ENCODE results near the gene ST7L. TPM values are rescaled to one million over a fixed set of nuclear protein-coding genes. Genes with fewer than 3 reads are reported as not detected.

ST7L gene
- total RNA-seq, 1 experiment from 2014 or later: 22.1 TPM

DNA sequence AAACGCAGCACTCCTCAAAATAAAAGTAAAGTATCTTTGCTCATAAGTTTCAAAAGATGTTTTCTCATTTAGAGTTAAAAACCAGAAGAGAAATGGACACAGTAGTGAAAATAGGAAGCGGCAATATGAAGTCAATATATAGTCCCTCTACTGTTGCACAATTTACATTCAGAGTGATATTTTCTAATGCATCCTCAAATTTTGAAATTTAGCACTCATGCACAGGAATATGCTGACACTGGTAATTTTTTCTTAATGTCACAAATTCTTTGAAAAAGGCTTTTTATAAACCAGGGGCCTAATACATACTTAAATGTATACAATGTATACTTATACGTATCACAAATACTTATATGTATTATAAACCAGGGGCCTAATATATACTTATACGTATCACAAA, 19.5 kb downstream of the ST7L start:
- intact Hi-C loops (cut with micrococcal nuclease; ENCODE audit: unreplicated experiment): no loop called here

DNA sequence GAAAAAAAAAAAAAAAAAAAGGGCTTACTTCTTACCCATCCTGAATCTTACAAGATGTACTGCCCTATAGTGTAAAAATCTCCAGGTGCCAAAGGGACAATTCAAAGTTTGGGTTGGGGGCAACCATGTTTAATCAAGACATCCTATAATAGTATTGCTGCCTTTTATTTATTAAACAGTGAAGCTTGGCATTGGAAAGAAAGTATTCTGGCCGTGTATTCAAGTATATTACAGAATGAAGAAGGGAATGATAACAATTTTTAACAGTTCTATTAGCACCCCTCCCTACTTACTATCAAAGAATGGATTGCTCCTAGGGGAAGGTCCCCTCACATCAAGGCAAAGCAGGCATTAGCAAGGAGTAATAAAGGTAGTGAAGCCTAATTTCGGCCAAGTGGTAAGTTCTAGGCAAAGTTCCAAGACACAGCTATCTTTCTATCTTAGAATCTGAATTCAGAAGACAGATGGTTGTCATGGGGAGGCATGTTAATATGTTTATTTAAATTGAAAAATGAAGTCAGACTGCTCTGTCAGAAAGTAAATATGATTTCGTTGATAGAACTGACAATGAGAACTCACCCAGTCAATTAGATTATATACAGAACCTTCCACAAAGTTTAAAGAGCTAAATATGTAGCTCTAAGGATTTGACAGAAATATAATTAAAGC, 24.6 kb downstream of the ST7L start:
- H3K36me3 ChIP-seq (ENCODE audit: low read depth): peaks cover 29% of the 10 kb centered on the region
- BruUV-seq (replicated peaks): no TSS peak
- POLR2A ChIA-PET (ENCODE audit: unreplicated experiment): no interaction called here

More for the DNA sequence above, 19.5 kb downstream of the ST7L start:
- Histone ChIP-seq H3K9me3 (ENCODE audit: insufficient read depth, low read depth) (no peaks in the 10 kb centered on the region), H3K79me2 (ENCODE audit: low read depth) (no peaks in the 10 kb centered on the region), H3K4me2 (no peak overlapping the region), H3K27ac (no peak overlapping the region), H3K4me1 (replicated peaks; ENCODE audit: insufficient read depth) (no peaks in the 10 kb centered on the region), H2AFZ (no peak overlapping the region), H3K27me3 (ENCODE audit: insufficient read depth, low read depth) (no peaks in the 10 kb centered on the region), H3F3A (ENCODE audit: insufficient read depth, low read depth) (no peaks in the 10 kb centered on the region), H4K20me1 (ENCODE audit: insufficient read depth) (no peaks in the 10 kb centered on the region), H3K9me2 (ENCODE audit: insufficient read depth) (no peaks in the 10 kb centered on the region), H3K4me3 (no peak overlapping the region), H3K36me3 (ENCODE audit: low read depth) (peaks cover 9% of the 10 kb centered on the region; the same call in 1 of the 2 replicates)
- DNase-seq: no peak
- BruUV-seq (replicated peaks): no TSS peak
- ChIA-PET CTCF (no interaction called here), POLR2A (ENCODE audit: unreplicated experiment) (no interaction called here)
- TF ChIP-seq, protein P1, sequence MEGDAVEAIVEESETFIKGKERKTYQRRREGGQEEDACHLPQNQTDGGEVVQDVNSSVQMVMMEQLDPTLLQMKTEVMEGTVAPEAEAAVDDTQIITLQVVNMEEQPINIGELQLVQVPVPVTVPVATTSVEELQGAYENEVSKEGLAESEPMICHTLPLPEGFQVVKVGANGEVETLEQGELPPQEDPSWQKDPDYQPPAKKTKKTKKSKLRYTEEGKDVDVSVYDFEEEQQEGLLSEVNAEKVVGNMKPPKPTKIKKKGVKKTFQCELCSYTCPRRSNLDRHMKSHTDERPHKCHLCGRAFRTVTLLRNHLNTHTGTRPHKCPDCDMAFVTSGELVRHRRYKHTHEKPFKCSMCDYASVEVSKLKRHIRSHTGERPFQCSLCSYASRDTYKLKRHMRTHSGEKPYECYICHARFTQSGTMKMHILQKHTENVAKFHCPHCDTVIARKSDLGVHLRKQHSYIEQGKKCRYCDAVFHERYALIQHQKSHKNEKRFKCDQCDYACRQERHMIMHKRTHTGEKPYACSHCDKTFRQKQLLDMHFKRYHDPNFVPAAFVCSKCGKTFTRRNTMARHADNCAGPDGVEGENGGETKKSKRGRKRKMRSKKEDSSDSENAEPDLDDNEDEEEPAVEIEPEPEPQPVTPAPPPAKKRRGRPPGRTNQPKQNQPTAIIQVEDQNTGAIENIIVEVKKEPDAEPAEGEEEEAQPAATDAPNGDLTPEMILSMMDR (conservative IDR thresholded peaks at IDR 0.05): no peak
- TF ChIP-seq EZH2 (IDR thresholded peaks at IDR 0.05; ENCODE audit: low read depth): no peak

DNA sequence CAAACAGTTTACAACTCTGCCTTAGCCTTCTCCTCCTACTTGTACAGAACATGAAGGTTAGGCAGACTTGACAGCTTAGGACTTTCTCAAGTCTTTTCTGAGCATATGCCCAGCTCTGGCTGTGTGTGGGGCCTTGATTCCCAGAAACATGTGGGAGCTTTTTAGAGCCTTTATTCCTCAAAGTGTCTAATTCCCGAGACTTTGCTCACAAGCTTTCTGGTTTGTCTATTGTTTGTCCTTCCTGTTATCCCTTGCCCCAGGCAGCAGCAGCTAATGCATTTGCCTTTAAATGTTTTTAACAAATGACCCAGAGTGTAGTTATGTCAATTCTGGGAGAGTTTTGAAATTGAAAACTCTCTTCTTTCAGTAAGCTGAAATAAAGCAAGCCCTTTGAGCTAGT, 29.2 kb downstream of the ST7L start:
- CTCF ChIA-PET: no interaction called here
- BruUV-seq (replicated peaks): no TSS peak
- Histone ChIP-seq H3K4me3 (no peak overlapping the region), H3F3A (ENCODE audit: insufficient read depth, low read depth) (no peaks in the 10 kb centered on the region), H2AFZ (no peak overlapping the region), H3K79me2 (ENCODE audit: low read depth) (no peaks in the 10 kb centered on the region), H3K4me2 (no peak overlapping the region), H3K9me2 (ENCODE audit: insufficient read depth) (no peaks in the 10 kb centered on the region), H3K36me3 (ENCODE audit: low read depth) (peaks cover 22% of the 10 kb centered on the region), H3K9me3 (ENCODE audit: insufficient read depth, low read depth) (0 out of 2 replicates have a peak, but pooled peaks cover 7% of the 10 kb centered on the region), H3K27ac (no peak overlapping the region), H4K20me1 (ENCODE audit: insufficient read depth) (no peaks in the 10 kb centered on the region), H3K4me1 (replicated peaks; ENCODE audit: insufficient read depth) (no peaks in the 10 kb centered on the region), H3K27me3 (ENCODE audit: insufficient read depth, low read depth) (no peaks in the 10 kb centered on the region)
- intact Hi-C loops (cut with micrococcal nuclease; ENCODE audit: unreplicated experiment): no loop called here
- TF ChIP-seq, protein P1 (conservative IDR thresholded peaks at IDR 0.05): no peak
- TF ChIP-seq EZH2 (IDR thresholded peaks at IDR 0.05; ENCODE audit: low read depth): no peak
- DNase-seq: no peak
- POLR2A ChIA-PET (ENCODE audit: unreplicated experiment): no interaction called here

More for the DNA sequence above, 24.6 kb downstream of the ST7L start:
- intact Hi-C loops (cut with micrococcal nuclease; ENCODE audit: unreplicated experiment): no loop called here
- CTCF ChIA-PET: no interaction called here
- no peak overlapping the region for H3K4me2 ChIP-seq
- H3K9me2 ChIP-seq (ENCODE audit: insufficient read depth): no peaks in the 10 kb centered on the region
- 0 out of 2 replicates have a peak, but pooled peaks cover 7% of the 10 kb centered on the region for H3K9me3 ChIP-seq (ENCODE audit: insufficient read depth, low read depth)
- H4K20me1 ChIP-seq (ENCODE audit: insufficient read depth): no peaks in the 10 kb centered on the region
- H3F3A ChIP-seq (ENCODE audit: insufficient read depth, low read depth): no peaks in the 10 kb centered on the region
- TF ChIP-seq EZH2 (IDR thresholded peaks at IDR 0.05; ENCODE audit: low read depth): no peak
- TF ChIP-seq, protein P1 (conservative IDR thresholded peaks at IDR 0.05): no peak
- no peak overlapping the region for H2AFZ ChIP-seq
- no peak for DNase-seq
- H3K4me1 ChIP-seq (replicated peaks; ENCODE audit: insufficient read depth): no peaks in the 10 kb centered on the region
- H3K79me2 ChIP-seq (ENCODE audit: low read depth): no peaks in the 10 kb centered on the region
- no peaks in the 10 kb centered on the region for H3K27me3 ChIP-seq (ENCODE audit: insufficient read depth, low read depth)
- no peak overlapping the region for H3K4me3 ChIP-seq
- H3K27ac ChIP-seq: no peak overlapping the region
